ENCODE measurements around the gene EZH1.
"Not testable (repeated sequence)": the region's sequence is repeated elsewhere in the genome, so short reads cannot be mapped to it uniquely, and the experiment has no call there.

The EZH1 gene

GRCh38 chr17:42667088-42667951, 77.5 kb downstream of the EZH1 start:
- no peak overlapping the region for H3K4me3 ChIP-seq (ENCODE audit: low read depth, low read length)
- in situ Hi-C loops (cut with HindIII; ENCODE audit: low sequenced_read_pairs) = no loop called here
- peak; percentile 72 for DNase-seq (ENCODE audit: low read depth, low spot score)
- TF ChIP-seq, protein P1, sequence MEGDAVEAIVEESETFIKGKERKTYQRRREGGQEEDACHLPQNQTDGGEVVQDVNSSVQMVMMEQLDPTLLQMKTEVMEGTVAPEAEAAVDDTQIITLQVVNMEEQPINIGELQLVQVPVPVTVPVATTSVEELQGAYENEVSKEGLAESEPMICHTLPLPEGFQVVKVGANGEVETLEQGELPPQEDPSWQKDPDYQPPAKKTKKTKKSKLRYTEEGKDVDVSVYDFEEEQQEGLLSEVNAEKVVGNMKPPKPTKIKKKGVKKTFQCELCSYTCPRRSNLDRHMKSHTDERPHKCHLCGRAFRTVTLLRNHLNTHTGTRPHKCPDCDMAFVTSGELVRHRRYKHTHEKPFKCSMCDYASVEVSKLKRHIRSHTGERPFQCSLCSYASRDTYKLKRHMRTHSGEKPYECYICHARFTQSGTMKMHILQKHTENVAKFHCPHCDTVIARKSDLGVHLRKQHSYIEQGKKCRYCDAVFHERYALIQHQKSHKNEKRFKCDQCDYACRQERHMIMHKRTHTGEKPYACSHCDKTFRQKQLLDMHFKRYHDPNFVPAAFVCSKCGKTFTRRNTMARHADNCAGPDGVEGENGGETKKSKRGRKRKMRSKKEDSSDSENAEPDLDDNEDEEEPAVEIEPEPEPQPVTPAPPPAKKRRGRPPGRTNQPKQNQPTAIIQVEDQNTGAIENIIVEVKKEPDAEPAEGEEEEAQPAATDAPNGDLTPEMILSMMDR (IDR thresholded peaks at IDR 0.05; ENCODE audit: low read depth, low read length) = no peak

- H3K4me3 ChIP-seq (ENCODE audit: low read depth, low read length); in situ Hi-C loops (cut with HindIII; ENCODE audit: low sequenced_read_pairs); DNase-seq (ENCODE audit: low read depth, low spot score): not testable (repeated sequence)
These were observed 78.7 kb downstream of the EZH1 start for GRCh38 chr17:42666126-42666525.

DNA sequence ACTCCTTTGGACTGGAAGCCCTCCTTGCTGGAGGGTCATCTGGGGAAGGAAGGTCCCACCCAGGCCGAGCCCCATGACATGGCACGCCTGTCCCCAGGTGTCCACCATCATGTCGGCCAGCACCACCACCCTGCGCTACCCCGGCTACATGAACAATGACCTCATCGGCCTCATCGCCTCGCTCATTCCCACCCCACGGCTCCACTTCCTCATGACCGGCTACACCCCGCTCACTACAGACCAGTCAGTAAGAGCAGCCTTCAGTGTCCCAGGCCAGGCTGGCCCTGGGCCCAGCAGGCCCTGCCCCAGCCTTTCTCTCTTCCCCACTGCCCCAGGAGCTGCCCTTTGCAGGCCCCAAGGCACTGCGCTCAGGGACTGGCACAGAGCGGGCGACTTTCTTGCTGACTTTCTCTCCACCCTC, 79.2 kb downstream of the EZH1 start:
- no peak for DNase-seq (ENCODE audit: low read depth, low spot score)
- no peak overlapping the region for H3K4me3 ChIP-seq (ENCODE audit: low read depth, low read length)
- TF ChIP-seq, protein P1 (IDR thresholded peaks at IDR 0.05; ENCODE audit: low read depth, low read length) = no peak
- in situ Hi-C loops (cut with HindIII; ENCODE audit: low sequenced_read_pairs) = no loop called here

- in situ Hi-C loops (cut with HindIII; ENCODE audit: low sequenced_read_pairs) = no loop called here
- peak; percentile 50 for DNase-seq (ENCODE audit: low read depth, low spot score)
- TF ChIP-seq, protein P1 (IDR thresholded peaks at IDR 0.05; ENCODE audit: low read depth, low read length) = no peak
- H3K4me3 ChIP-seq (ENCODE audit: low read depth, low read length) = no peak overlapping the region
These were observed 84.0 kb downstream of the EZH1 start for GRCh38 chr17:42660692-42661345.

- peak overlapping the region; percentile 64 for H3K4me3 ChIP-seq (ENCODE audit: low read depth, low read length)
- DNase-seq (ENCODE audit: low read depth, low spot score); in situ Hi-C loops (cut with HindIII; ENCODE audit: low sequenced_read_pairs): not testable (repeated sequence)
These were observed 84.9 kb downstream of the EZH1 start for GRCh38 chr17:42659932-42660274.

DNA sequence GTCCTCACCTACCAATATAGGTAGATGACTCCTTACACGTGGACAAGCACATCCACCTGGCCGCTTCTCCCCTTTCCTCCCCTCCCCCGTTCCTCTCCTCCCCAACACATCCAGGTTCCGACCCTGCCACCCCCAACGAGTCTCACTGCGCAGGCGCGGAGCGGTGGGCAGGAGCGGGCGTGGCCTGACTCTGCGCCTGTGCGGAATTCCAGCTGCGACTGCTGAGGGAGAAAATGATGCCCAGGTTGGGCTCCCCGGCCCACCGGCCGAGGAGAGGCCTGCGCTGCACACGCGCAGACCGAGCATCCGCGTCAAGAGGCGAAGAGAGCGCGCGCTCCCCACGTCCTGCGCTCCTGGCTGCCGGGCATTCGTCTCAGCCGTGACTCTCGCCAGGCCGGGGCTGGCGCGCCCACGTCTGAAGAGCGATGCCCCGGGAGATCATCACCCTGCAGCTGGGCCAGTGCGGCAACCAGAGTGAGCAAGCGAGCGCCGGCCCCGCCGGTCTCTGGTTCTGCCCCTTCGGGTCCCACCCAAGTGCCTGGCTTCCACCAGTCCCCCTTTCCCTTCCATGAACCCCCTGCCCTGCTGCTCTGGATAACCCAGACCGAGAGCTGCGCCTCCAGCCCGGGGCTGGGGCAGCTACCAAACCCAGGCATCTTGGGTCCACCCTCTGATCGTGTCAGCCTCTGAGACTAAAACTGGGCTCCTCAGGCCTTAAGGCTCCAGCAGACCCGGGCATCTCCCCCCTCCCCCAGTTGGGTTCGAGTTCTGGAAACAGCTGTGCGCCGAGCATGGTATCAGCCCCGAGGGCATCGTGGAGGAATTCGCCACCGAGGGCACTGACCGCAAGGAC, 85.5 kb downstream of the EZH1 start, which contains the start of gene TUBG2:
TSS of gene TUBG2 (plus strand) at position 206 of the 853 bp plus-strand sequence. CDS start at position 426, 220 bp downstream.
- DNase-seq (ENCODE audit: low read depth, low spot score) = peak; percentile 89
- H3K4me3 ChIP-seq (ENCODE audit: low read depth, low read length) = peak within 1 kb of the TSS; percentile 64
- in situ Hi-C loops (cut with HindIII; ENCODE audit: low sequenced_read_pairs) = no loop called here
- TF ChIP-seq, protein P1 (IDR thresholded peaks at IDR 0.05; ENCODE audit: low read depth, low read length) = no peak

GRCh38 chr17:42657824-42658588, 86.8 kb downstream of the EZH1 start:
- in situ Hi-C loops (cut with HindIII; ENCODE audit: low sequenced_read_pairs) = no loop called here
- DNase-seq (ENCODE audit: low read depth, low spot score) = no peak
- no peak overlapping the region for H3K4me3 ChIP-seq (ENCODE audit: low read depth, low read length)
- TF ChIP-seq, protein P1 (IDR thresholded peaks at IDR 0.05; ENCODE audit: low read depth, low read length) = no peak
